GM12878 (cell line): ENCODE measurements around the gene RHBDD3.

Experiments used
- BHLHE40 ChIP-seq, 2 experiments: fragments of 450-650 bp in 1 of 2; IDR thresholded peaks; 2 replicates each; pipeline ENCODE4 v1.6.1; 2011 to 2017; ENCODE audit warnings: low read depth in 2 of 2, borderline replicate concordance in 1 of 2, improper control_type of control experiment in 1 of 2, low read length in 1 of 2, mild to moderate bottlenecking in 1 of 2
- RCOR1 ChIP-seq: conservative IDR thresholded peaks from 2 replicates; pipeline ENCODE4 v1.6.1; 2012; ENCODE audit warnings: low read depth, low read length, improper control_type of control experiment
- RFX5 ChIP-seq: IDR thresholded peaks from 2 replicates; pipeline ENCODE4 v1.6.1; 2011; ENCODE audit warnings: low read depth, low read length, improper control_type of control experiment
- SMARCA5 ChIP-seq: fragments of 450-650 bp; IDR thresholded peaks from 2 replicates; pipeline ENCODE4 v1.6.1; 2017; ENCODE audit warnings: mild to moderate bottlenecking
- TBL1XR1 ChIP-seq: IDR thresholded peaks from 2 replicates; pipeline ENCODE4 v1.6.1; 2012; ENCODE audit warnings: low read depth, low read length, improper control_type of control experiment
- ZBTB11 ChIP-seq: fragments of 450-650 bp; formaldehyde crosslinking; IDR thresholded peaks from 2 replicates; pipeline ENCODE4 v1.5.0; 2022; ENCODE audit warnings: mild to moderate bottlenecking, missing genetic modification characterization
- TF ChIP-seq, protein P1 (sequence below), 3 experiments: IDR thresholded peaks in 2 of 3; conservative IDR thresholded peaks in 1 of 3; 2 replicates each; pipeline ENCODE4 v1.5.1; 2011; ENCODE audit warnings: low read depth in 3 of 3, low read length in 3 of 3, mild to moderate bottlenecking in 3 of 3, control low read depth in 2 of 3, moderate library complexity in 2 of 3, inconsistent platforms in 1 of 3, mixed read lengths in 1 of 3; ENCODE audit not compliant: control insufficient read depth in 2 of 3, insufficient read depth in 1 of 3; ENCODE audit errors: extremely low read depth in 1 of 3

- TF ChIP-seq ZBTB11 (CRISPR knock-in tag) (no peak), TBL1XR1 (no peak), SMARCA5 (no peak), BHLHE40 (IDR thresholded peaks at IDR 0.05; ENCODE audit: borderline replicate concordance in 1 of 2, low read depth in 2 of 2, low read length in 1 of 2) (no peak), RCOR1 (no peak), RFX5 (no peak)
- TF ChIP-seq, protein P1, sequence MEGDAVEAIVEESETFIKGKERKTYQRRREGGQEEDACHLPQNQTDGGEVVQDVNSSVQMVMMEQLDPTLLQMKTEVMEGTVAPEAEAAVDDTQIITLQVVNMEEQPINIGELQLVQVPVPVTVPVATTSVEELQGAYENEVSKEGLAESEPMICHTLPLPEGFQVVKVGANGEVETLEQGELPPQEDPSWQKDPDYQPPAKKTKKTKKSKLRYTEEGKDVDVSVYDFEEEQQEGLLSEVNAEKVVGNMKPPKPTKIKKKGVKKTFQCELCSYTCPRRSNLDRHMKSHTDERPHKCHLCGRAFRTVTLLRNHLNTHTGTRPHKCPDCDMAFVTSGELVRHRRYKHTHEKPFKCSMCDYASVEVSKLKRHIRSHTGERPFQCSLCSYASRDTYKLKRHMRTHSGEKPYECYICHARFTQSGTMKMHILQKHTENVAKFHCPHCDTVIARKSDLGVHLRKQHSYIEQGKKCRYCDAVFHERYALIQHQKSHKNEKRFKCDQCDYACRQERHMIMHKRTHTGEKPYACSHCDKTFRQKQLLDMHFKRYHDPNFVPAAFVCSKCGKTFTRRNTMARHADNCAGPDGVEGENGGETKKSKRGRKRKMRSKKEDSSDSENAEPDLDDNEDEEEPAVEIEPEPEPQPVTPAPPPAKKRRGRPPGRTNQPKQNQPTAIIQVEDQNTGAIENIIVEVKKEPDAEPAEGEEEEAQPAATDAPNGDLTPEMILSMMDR (IDR thresholded peaks at IDR 0.05 in 2 of 3, conservative IDR thresholded peaks at IDR 0.05 in 1 of 3; ENCODE audit: control insufficient read depth in 2 of 3, extremely low read depth in 1 of 3, insufficient read depth in 1 of 3, low read depth in 3 of 3, low read length in 3 of 3), result no peak
These were observed 35.5 kb downstream of the RHBDD3 start for GRCh38 chr22:29231971-29232959.
